Liver (tissue), 3 donors: ENCODE results near the gene XRCC6.

Experiments used
- CTCF ChIP-seq: fragments of 150-350 bp; IDR thresholded peaks from 2 replicates; pipeline ENCODE4 v1.5.1; 2017; ENCODE audit warnings: improper control_type of control experiment, low read depth, low read length; ENCODE audit not compliant: missing input control
- EGR1 ChIP-seq, 2 donors: IDR thresholded peaks; 2 replicates each; pipeline ENCODE4 v1.6.1; 2016 to 2018; ENCODE audit warnings: antibody characterized with exemption in 2 of 2, low read depth in 2 of 2
- GABPA ChIP-seq, 2 donors: IDR thresholded peaks in 1 of 2; conservative IDR thresholded peaks in 1 of 2; 2 replicates each; pipeline ENCODE4 v1.6.1; 2016; ENCODE audit warnings: antibody characterized with exemption in 2 of 2, mild to moderate bottlenecking in 1 of 2, moderate library complexity in 1 of 2
- MAX ChIP-seq: IDR thresholded peaks from 2 replicates; pipeline ENCODE4 v1.6.1; 2016; ENCODE audit warnings: antibody characterized with exemption
- RAD21 ChIP-seq, 2 donors: IDR thresholded peaks; 2 replicates each; pipeline ENCODE4 v1.6.1; 2016; ENCODE audit warnings: antibody characterized with exemption in 2 of 2, mild to moderate bottlenecking in 2 of 2
- SP1 ChIP-seq: IDR thresholded peaks from 2 replicates; pipeline ENCODE4 v1.6.1; 2018; ENCODE audit warnings: antibody characterized with exemption, mild to moderate bottlenecking
- YY1 ChIP-seq: IDR thresholded peaks from 2 replicates; pipeline ENCODE4 v1.6.1; 2016; ENCODE audit warnings: antibody characterized with exemption, mild to moderate bottlenecking
- donor health status: healthy.
- donor health status: healthy.

- no peak for TF ChIP-seq MAX
- no peak for TF ChIP-seq SP1
- TF ChIP-seq CTCF = no peak
- TF ChIP-seq YY1 = no peak
- TF ChIP-seq EGR1 (IDR thresholded peaks at IDR 0.05; ENCODE audit: low read depth in 2 of 2) = no peak
- no peak for TF ChIP-seq GABPA (IDR thresholded peaks at IDR 0.05 in 1 of 2, conservative IDR thresholded peaks at IDR 0.05 in 1 of 2)
- TF ChIP-seq RAD21 (IDR thresholded peaks at IDR 0.05) = no peak
Measured at GRCh38 chr22:41683616-41684015, 62.5 kb downstream of the XRCC6 start.
